Activated T-cell treated with anti-CD3 and anti-CD28 coated beads, Interleukin-2, amount 50 U/mL, for 24 hours (primary cell): ENCODE measurements around the gene RNF11.

Experiments
- DNase-seq: peaks from one replicate; pipeline ENCODE4 v3.0.0-alpha.2; 2020
- H3K27ac Mint-ChIP-seq: 2 replicates; pipeline ENCODE4 v1.8.0; 2020; ENCODE audit warnings: mild to moderate bottlenecking, mixed read lengths
- H3K27me3 Mint-ChIP-seq: 2 replicates; pipeline ENCODE4 v1.8.0; 2020; ENCODE audit warnings: mixed read lengths
- H3K36me3 Mint-ChIP-seq: 2 replicates; pipeline ENCODE4 v1.8.0; 2020; ENCODE audit warnings: low read depth, mixed read lengths
- H3K4me1 Mint-ChIP-seq: 2 replicates; pipeline ENCODE4 v1.8.0; 2020; ENCODE audit warnings: low read depth, mixed read lengths
- H3K4me3 Mint-ChIP-seq: 2 replicates; pipeline ENCODE4 v1.8.0; 2020; ENCODE audit warnings: mild to moderate bottlenecking, moderate library complexity, mixed read lengths
- H3K9me3 Mint-ChIP-seq: 2 replicates; pipeline ENCODE4 v1.8.0; 2020; ENCODE audit warnings: mixed read lengths

The RNF11 gene

GRCh38 chr1:51302270-51302669, 66.2 kb downstream of the RNF11 start:
- H3K36me3 Mint-ChIP-seq, result no peaks in the 10 kb centered on the region
- H3K27ac Mint-ChIP-seq, result no peak overlapping the region

GRCh38 chr1:51302746-51303145, 66.7 kb downstream of the RNF11 start:
- DNase-seq, result no peak
- peaks cover 18% of the 10 kb centered on the region for H3K4me1 Mint-ChIP-seq

More at GRCh38 chr1:51302270-51302669, 66.2 kb downstream of the RNF11 start:
- no peaks in the 10 kb centered on the region for H3K9me3 Mint-ChIP-seq
- H3K27me3 Mint-ChIP-seq, result no peaks in the 10 kb centered on the region
- no peak overlapping the region for H3K4me3 Mint-ChIP-seq
- H3K4me1 Mint-ChIP-seq, result peaks cover 22% of the 10 kb centered on the region
- no peak for DNase-seq

GRCh38 chr1:51303315-51303714, 67.2 kb downstream of the RNF11 start:
- Mint-ChIP-seq H3K4me3 (no peak overlapping the region), H3K27ac (peak overlapping the region; percentile 85), H3K27me3 (no peaks in the 10 kb centered on the region), H3K4me1 (peaks cover 18% of the 10 kb centered on the region), H3K36me3 (no peaks in the 10 kb centered on the region), H3K9me3 (no peaks in the 10 kb centered on the region)
- DNase-seq, result no peak

More at GRCh38 chr1:51302746-51303145, 66.7 kb downstream of the RNF11 start:
- H3K27ac Mint-ChIP-seq, result no peak overlapping the region
- H3K27me3 Mint-ChIP-seq, result no peaks in the 10 kb centered on the region
- no peaks in the 10 kb centered on the region for H3K9me3 Mint-ChIP-seq
- no peaks in the 10 kb centered on the region for H3K36me3 Mint-ChIP-seq
- no peak overlapping the region for H3K4me3 Mint-ChIP-seq

GRCh38 chr1:51303751-51304251, 67.7 kb downstream of the RNF11 start:
- H3K36me3 Mint-ChIP-seq, result no peaks in the 10 kb centered on the region
- no peak overlapping the region for H3K4me3 Mint-ChIP-seq
- no peaks in the 10 kb centered on the region for H3K9me3 Mint-ChIP-seq
- H3K27me3 Mint-ChIP-seq, result no peaks in the 10 kb centered on the region
- H3K27ac Mint-ChIP-seq, result peak overlapping the region; percentile 85
- peaks cover 18% of the 10 kb centered on the region for H3K4me1 Mint-ChIP-seq
- no peak for DNase-seq

GRCh38 chr1:51304360-51304759, 68.3 kb downstream of the RNF11 start:
- Mint-ChIP-seq H3K27me3 (no peaks in the 10 kb centered on the region), H3K4me3 (no peak overlapping the region), H3K4me1 (peaks cover 18% of the 10 kb centered on the region), H3K27ac (peak overlapping the region; percentile 85), H3K9me3 (no peaks in the 10 kb centered on the region), H3K36me3 (no peaks in the 10 kb centered on the region)
- DNase-seq, result no peak

GRCh38 chr1:51305371-51305823, 69.3 kb downstream of the RNF11 start:
- no peak overlapping the region for H3K27ac Mint-ChIP-seq
- H3K4me1 Mint-ChIP-seq, result peaks cover 18% of the 10 kb centered on the region
- no peaks in the 10 kb centered on the region for H3K36me3 Mint-ChIP-seq
- no peak overlapping the region for H3K4me3 Mint-ChIP-seq
- DNase-seq, result no peak
- no peaks in the 10 kb centered on the region for H3K9me3 Mint-ChIP-seq
- no peaks in the 10 kb centered on the region for H3K27me3 Mint-ChIP-seq

- Mint-ChIP-seq H3K27me3 (no peaks in the 10 kb centered on the region), H3K4me1 (peaks cover 12% of the 10 kb centered on the region), H3K36me3 (no peaks in the 10 kb centered on the region), H3K4me3 (no peak overlapping the region), H3K27ac (no peak overlapping the region), H3K9me3 (no peaks in the 10 kb centered on the region)
- no peak for DNase-seq
Measured at GRCh38 chr1:51306950-51307349, 70.9 kb downstream of the RNF11 start.

- peaks cover 11% of the 10 kb centered on the region for H3K4me1 Mint-ChIP-seq
- no peaks in the 10 kb centered on the region for H3K36me3 Mint-ChIP-seq
- DNase-seq, result no peak
- no peaks in the 10 kb centered on the region for H3K27me3 Mint-ChIP-seq
- no peaks in the 10 kb centered on the region for H3K9me3 Mint-ChIP-seq
- H3K27ac Mint-ChIP-seq, result no peak overlapping the region
- no peak overlapping the region for H3K4me3 Mint-ChIP-seq
Measured at GRCh38 chr1:51308636-51309035, 72.6 kb downstream of the RNF11 start.

- no peak overlapping the region for H3K27ac Mint-ChIP-seq
- no peaks in the 10 kb centered on the region for H3K36me3 Mint-ChIP-seq
- H3K27me3 Mint-ChIP-seq, result no peaks in the 10 kb centered on the region
- H3K9me3 Mint-ChIP-seq, result no peaks in the 10 kb centered on the region
- peaks cover 10% of the 10 kb centered on the region for H3K4me1 Mint-ChIP-seq
- H3K4me3 Mint-ChIP-seq, result no peak overlapping the region
- DNase-seq, result no peak
Measured at GRCh38 chr1:51309291-51309690, 73.2 kb downstream of the RNF11 start.

- no peaks in the 10 kb centered on the region for H3K9me3 Mint-ChIP-seq
- no peaks in the 10 kb centered on the region for H3K36me3 Mint-ChIP-seq
- no peak overlapping the region for H3K27ac Mint-ChIP-seq
- no peak for DNase-seq
- no peak overlapping the region for H3K4me3 Mint-ChIP-seq
- H3K4me1 Mint-ChIP-seq, result peaks cover 11% of the 10 kb centered on the region
- no peaks in the 10 kb centered on the region for H3K27me3 Mint-ChIP-seq
Measured at GRCh38 chr1:51310871-51311613, 75.0 kb downstream of the RNF11 start.

GRCh38 chr1:51311826-51312225, 75.8 kb downstream of the RNF11 start:
- Mint-ChIP-seq H3K4me1 (peaks cover 11% of the 10 kb centered on the region), H3K27me3 (no peaks in the 10 kb centered on the region), H3K9me3 (no peaks in the 10 kb centered on the region), H3K4me3 (no peak overlapping the region), H3K27ac (no peak overlapping the region), H3K36me3 (no peaks in the 10 kb centered on the region)
- no peak for DNase-seq

- H3K4me3 Mint-ChIP-seq, result no peak overlapping the region
- no peaks in the 10 kb centered on the region for H3K36me3 Mint-ChIP-seq
- DNase-seq, result no peak
- H3K9me3 Mint-ChIP-seq, result no peaks in the 10 kb centered on the region
- no peaks in the 10 kb centered on the region for H3K27me3 Mint-ChIP-seq
- peaks cover 11% of the 10 kb centered on the region for H3K4me1 Mint-ChIP-seq
- no peak overlapping the region for H3K27ac Mint-ChIP-seq
Measured at GRCh38 chr1:51312718-51313117, 76.6 kb downstream of the RNF11 start.

GRCh38 chr1:51313268-51313852, 77.3 kb downstream of the RNF11 start:
- Mint-ChIP-seq H3K4me3 (no peak overlapping the region), H3K27ac (peak overlapping the region; percentile 4), H3K4me1 (peaks cover 11% of the 10 kb centered on the region), H3K9me3 (no peaks in the 10 kb centered on the region), H3K27me3 (no peaks in the 10 kb centered on the region), H3K36me3 (no peaks in the 10 kb centered on the region)
- DNase-seq, result no peak

- no peak overlapping the region for H3K4me3 Mint-ChIP-seq
- peak overlapping the region; percentile 45 for H3K27ac Mint-ChIP-seq
- H3K36me3 Mint-ChIP-seq, result no peaks in the 10 kb centered on the region
- no peaks in the 10 kb centered on the region for H3K27me3 Mint-ChIP-seq
- H3K4me1 Mint-ChIP-seq, result peaks cover 11% of the 10 kb centered on the region
- H3K9me3 Mint-ChIP-seq, result no peaks in the 10 kb centered on the region
- DNase-seq, result no peak
Measured at GRCh38 chr1:51313961-51314777, 78.1 kb downstream of the RNF11 start.
